Gastroesophageal sphincter (tissue), 4 donors: Measurements from ENCODE around the gene HTR4. TPM values are rescaled to one million over a fixed set of nuclear protein-coding genes. Genes with fewer than 3 reads are reported as not detected.

Experiments used
- ATAC-seq: fragments of 150-250 bp; one replicate; pipeline ENCODE4 v1.9.1; 2016; ENCODE audit warnings: mild to moderate bottlenecking, moderate library complexity
- H3K27ac ChIP-seq, 4 donors: fragments of 200-600 bp; sonication (generic) in 3 of 4; 1 replicate in 3 of 4; 2 replicates in 1 of 4; pipeline ENCODE4 v1.5.1; 2016 to 2019
- H3K27me3 ChIP-seq: fragments of 200-600 bp; sonication (generic); one replicate; pipeline ENCODE4 v1.5.1; 2019
- H3K36me3 ChIP-seq, 2 donors: fragments of 200-600 bp; sonication (generic); one replicate each; pipeline ENCODE4 v1.5.1; 2019; ENCODE audit warnings: control low read depth in 1 of 2
- H3K4me1 ChIP-seq, 3 donors: fragments of 200-600 bp; sonication (generic); 1 replicate in 2 of 3; 2 replicates in 1 of 3; pipeline ENCODE4 v1.5.1; 2016 to 2019; ENCODE audit warnings: control low read depth in 2 of 3
- H3K4me3 ChIP-seq, 2 donors: fragments of 200-600 bp; sonication (generic); one replicate each; pipeline ENCODE4 v1.5.1; 2019; ENCODE audit warnings: mild to moderate bottlenecking in 1 of 2, moderate library complexity in 1 of 2
- H3K9me3 ChIP-seq, 3 donors: fragments of 200-600 bp; sonication (generic); one replicate each; pipeline ENCODE4 v1.5.1; 2017 to 2019; ENCODE audit warnings: control low read depth in 2 of 3
- CTCF ChIP-seq, 4 experiments: fragments of 200-600 bp in 2 of 4; fragments of 450-650 bp in 2 of 4; sonication (generic) in 1 of 4; IDR thresholded peaks; one replicate each; pipeline ENCODE4 v1.5.1; 2017 to 2019; ENCODE audit warnings: antibody characterized with exemption in 4 of 4, mild to moderate bottlenecking in 2 of 4, moderate library complexity in 2 of 4
- EP300 ChIP-seq: sonication (generic); formaldehyde crosslinking; IDR thresholded peaks from one replicate; pipeline ENCODE4 v1.6.1; 2017; ENCODE audit warnings: antibody characterized with exemption, mild to moderate bottlenecking
- POLR2A ChIP-seq, 2 donors: fragments of 450-650 bp; IDR thresholded peaks; one replicate each; pipeline ENCODE4 v1.6.1; 2017; ENCODE audit warnings: antibody characterized with exemption in 2 of 2, mild to moderate bottlenecking in 2 of 2, moderate library complexity in 1 of 2
- POLR2AphosphoS5 ChIP-seq: sonication (generic); formaldehyde crosslinking; IDR thresholded peaks from one replicate; pipeline ENCODE4 v1.6.1; 2017; ENCODE audit warnings: antibody characterized with exemption
- WGBS, 2 donors: methylation state at CpG; one replicate each; pipeline ENCODE4 v1.1.5; 2018; ENCODE audit warnings: low coverage in 1 of 2; 5-methylcytosine and 5-hydroxymethylcytosine counted together
- total RNA-seq, 4 donors: library from RNA; depleted of rRNA; stranded (reverse); fragments of >200 nt; gene quantifications; one replicate each; pipeline ENCODE4 v1.1.0, GENCODE V29; 2016

Gene HTR4
- total RNA-seq, 4 donors from 2014 or later, result 0.27 to 1.0 TPM; not detected in 2

DNA sequence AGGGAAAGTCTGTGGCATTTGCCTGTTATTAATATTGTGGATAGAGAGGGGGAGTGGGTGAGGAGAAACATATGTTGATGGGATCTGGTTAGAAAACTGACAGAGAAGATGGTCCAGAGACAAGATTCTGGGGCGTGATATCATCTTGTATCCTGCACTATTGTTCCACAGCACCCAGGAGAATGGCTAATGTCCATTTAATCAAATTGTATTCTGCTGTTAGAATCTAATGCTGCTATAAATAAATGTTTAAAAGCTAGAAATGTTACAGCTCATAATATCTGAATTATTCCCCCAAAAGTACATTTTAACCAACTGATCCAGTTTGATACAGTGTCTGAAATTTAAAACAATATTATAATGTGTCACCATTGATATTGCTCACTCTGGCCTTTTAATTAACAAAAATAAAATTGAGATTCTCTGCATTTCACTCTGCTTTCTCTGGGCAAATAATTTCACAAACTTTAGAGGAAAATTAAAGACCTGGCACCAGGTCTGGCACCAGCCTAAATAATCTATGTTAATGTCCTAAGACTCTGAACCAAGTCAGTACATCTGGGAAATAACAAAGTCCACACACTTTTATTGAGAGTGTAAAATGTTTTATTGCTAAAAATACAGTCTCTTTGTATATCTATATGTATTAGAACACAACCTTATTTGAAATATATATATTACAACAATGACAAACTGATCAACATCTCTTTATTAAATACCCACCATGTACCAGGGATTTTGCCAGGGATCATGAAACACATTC is 18.8 kb downstream of the HTR4 start:
- Histone ChIP-seq H3K27me3 (no peaks in the 10 kb centered on the region), H3K4me3 (no peak overlapping the region), H3K27ac (no peak overlapping the region), H3K36me3 (no peaks in the 10 kb centered on the region), H3K9me3 (no peaks in the 10 kb centered on the region), H3K4me1 (no peaks in the 10 kb centered on the region)
- 38 to 87% methylated on average over 1 of the region's 1 CpG for WGBS, 2 donors
- TF ChIP-seq POLR2A (IDR thresholded peaks at IDR 0.05), result no peak
- no peak for TF ChIP-seq EP300
- TF ChIP-seq POLR2AphosphoS5, result no peak
- no peak for TF ChIP-seq CTCF (IDR thresholded peaks at IDR 0.05)
- no peak for ATAC-seq

GRCh38 chr5:148633067-148633377 is 21.3 kb downstream of the HTR4 start:
- no peak for ATAC-seq
- H3K4me1 ChIP-seq, result no peaks in the 10 kb centered on the region
- H3K9me3 ChIP-seq, result no peaks in the 10 kb centered on the region
- 93 to 100% methylated on average over 1 of the region's 1 CpG for WGBS, 2 donors
- no peaks in the 10 kb centered on the region for H3K27me3 ChIP-seq
- no peak overlapping the region for H3K27ac ChIP-seq
- no peak overlapping the region for H3K4me3 ChIP-seq
- no peaks in the 10 kb centered on the region for H3K36me3 ChIP-seq
- no peak for TF ChIP-seq CTCF (IDR thresholded peaks at IDR 0.05)
- TF ChIP-seq POLR2AphosphoS5, result no peak
- TF ChIP-seq EP300, result no peak
- no peak for TF ChIP-seq POLR2A (IDR thresholded peaks at IDR 0.05)

DNA sequence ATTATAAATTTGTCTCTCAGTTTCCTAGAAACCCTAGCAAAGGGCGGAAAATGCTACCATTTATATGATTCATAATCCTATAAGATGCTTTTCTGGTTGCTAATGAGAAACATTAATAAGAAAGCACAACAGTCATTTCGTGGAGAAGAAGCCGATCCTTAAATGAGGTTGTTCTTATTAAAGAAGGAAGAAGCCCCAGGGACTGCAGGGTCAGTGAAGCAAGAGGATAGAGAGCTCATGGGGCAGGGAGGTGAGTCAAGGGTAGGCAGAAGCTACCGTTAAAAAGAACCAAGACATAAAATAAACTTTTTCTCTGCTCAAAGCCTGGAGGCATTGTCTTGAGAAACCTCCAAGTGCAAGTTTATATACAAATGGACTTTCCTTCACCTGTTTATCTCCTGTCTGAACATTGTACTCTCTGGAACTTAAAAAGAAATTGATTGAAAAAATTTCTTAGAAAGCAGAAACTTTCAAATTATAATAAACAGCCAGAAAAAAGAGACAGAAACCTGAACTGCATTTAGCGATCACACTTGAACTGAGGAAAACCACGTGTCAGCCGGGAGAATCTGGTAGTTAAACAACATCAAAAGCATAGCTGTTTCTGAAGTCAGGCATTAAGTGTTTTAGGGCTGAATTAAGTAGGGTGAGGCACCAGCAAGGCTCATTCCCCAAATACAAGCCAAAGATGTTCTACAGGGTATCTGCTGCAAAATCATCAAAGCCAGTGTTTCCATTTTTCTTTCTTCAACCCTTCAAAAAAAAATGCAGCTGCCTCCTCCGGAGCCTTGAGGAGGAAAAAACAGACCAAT is 21.9 kb downstream of the HTR4 start:
- whole genome bisulfite sequencing, 2 donors, result 46 to 57% methylated on average over 8 of the region's 8 CpGs
- ATAC-seq, result no peak

DNA sequence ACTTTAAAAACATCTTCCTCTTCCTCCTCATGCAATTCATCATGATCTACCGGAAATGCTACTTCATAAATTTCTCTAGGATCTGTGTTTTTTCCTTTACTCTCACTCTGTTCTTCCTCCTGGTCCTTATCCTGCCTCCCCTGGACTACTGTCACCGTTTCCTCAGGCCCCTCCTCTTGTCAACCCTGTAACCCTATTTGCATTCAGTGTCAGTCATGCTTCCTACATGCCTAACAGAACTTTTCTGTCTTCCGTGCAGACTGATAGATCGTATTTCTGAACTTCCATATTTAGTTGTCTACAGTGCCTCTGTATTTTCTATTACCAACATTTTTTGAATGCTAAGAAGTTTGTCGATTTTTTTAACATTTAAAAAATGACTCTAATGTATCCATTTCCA is 27.3 kb downstream of the HTR4 start:
- Histone ChIP-seq H3K27ac (no peak overlapping the region), H3K4me3 (no peak overlapping the region), H3K36me3 (no peaks in the 10 kb centered on the region), H3K27me3 (no peaks in the 10 kb centered on the region), H3K9me3 (no peaks in the 10 kb centered on the region), H3K4me1 (no peaks in the 10 kb centered on the region)
- TF ChIP-seq CTCF (IDR thresholded peaks at IDR 0.05) (no peak), POLR2A (IDR thresholded peaks at IDR 0.05) (no peak), POLR2AphosphoS5 (no peak), EP300 (no peak)
- WGBS, 2 donors, result 55 to 71% methylated on average over 3 to 5 of the region's 5 CpGs
- ATAC-seq, result no peak

More for the DNA sequence above, 21.9 kb downstream of the HTR4 start:
- no peaks in the 10 kb centered on the region for H3K4me1 ChIP-seq
- H3K27ac ChIP-seq, result no peak overlapping the region
- no peaks in the 10 kb centered on the region for H3K9me3 ChIP-seq
- H3K27me3 ChIP-seq, result no peaks in the 10 kb centered on the region
- TF ChIP-seq CTCF (IDR thresholded peaks at IDR 0.05), result no peak
- TF ChIP-seq EP300, result no peak
- TF ChIP-seq POLR2A (IDR thresholded peaks at IDR 0.05), result no peak
- no peak for TF ChIP-seq POLR2AphosphoS5
- H3K36me3 ChIP-seq, result no peaks in the 10 kb centered on the region
- H3K4me3 ChIP-seq, result no peak overlapping the region

GRCh38 chr5:148626081-148626613 is 28.2 kb downstream of the HTR4 start:
- H3K27me3 ChIP-seq, result no peaks in the 10 kb centered on the region
- WGBS, 2 donors, result 86 to 90% methylated on average over 3 of the region's 3 CpGs
- TF ChIP-seq POLR2A (IDR thresholded peaks at IDR 0.05) (no peak), POLR2AphosphoS5 (no peak), EP300 (no peak), CTCF (IDR thresholded peaks at IDR 0.05) (no peak)
- H3K4me1 ChIP-seq, result no peaks in the 10 kb centered on the region
- no peaks in the 10 kb centered on the region for H3K9me3 ChIP-seq
- no peak overlapping the region for H3K27ac ChIP-seq
- ATAC-seq, result no peak
- no peaks in the 10 kb centered on the region for H3K36me3 ChIP-seq
- H3K4me3 ChIP-seq, result no peak overlapping the region
